HepG2 (cell line): ENCODE measurements around the gene ANKRD40. TPM values are rescaled to one million over a fixed set of nuclear protein-coding genes. Genes with fewer than 3 reads are reported as not detected.

Experiments used
- IKZF5 ChIP-seq: IDR thresholded peaks from 2 replicates; pipeline ENCODE4 v1.6.1; 2018; ENCODE audit warnings: missing genetic modification reagents, mild to moderate bottlenecking, missing compliant biosample characterization
- KLF13 ChIP-seq: sonication (generic); formaldehyde crosslinking; IDR thresholded peaks from 2 replicates; pipeline ENCODE4 v1.4.0; 2020; ENCODE audit warnings: mild to moderate bottlenecking, missing genetic modification reagents
- PBX2 ChIP-seq: IDR thresholded peaks from 2 replicates; pipeline ENCODE4 v1.6.1; 2016; ENCODE audit warnings: control low read depth
- RXRA ChIP-seq: sonication (generic); formaldehyde crosslinking; IDR thresholded peaks from 2 replicates; pipeline ENCODE4 v1.5.1; 2020; ENCODE audit warnings: missing genetic modification reagents
- SAFB2 ChIP-seq: sonication (generic); formaldehyde crosslinking; IDR thresholded peaks from 2 replicates; pipeline ENCODE4 v1.5.1; 2020; ENCODE audit warnings: missing genetic modification reagents, low read depth, mild to moderate bottlenecking, borderline replicate concordance
- TAF1 ChIP-seq: sonication (generic); formaldehyde crosslinking; IDR thresholded peaks from 2 replicates; pipeline ENCODE4 v1.4.0; 2020; ENCODE audit warnings: missing genetic modification reagents
- TEAD2 ChIP-seq: sonication (generic); formaldehyde crosslinking; IDR thresholded peaks from 2 replicates; pipeline ENCODE4 v1.9.0; 2021; ENCODE audit warnings: missing genetic modification reagents
- TGIF2 ChIP-seq: IDR thresholded peaks from 2 replicates; pipeline ENCODE4 v1.6.1; 2016; ENCODE audit warnings: control low read depth, missing compliant biosample characterization
- THRA ChIP-seq: sonication (generic); formaldehyde crosslinking; IDR thresholded peaks from 2 replicates; pipeline ENCODE4 v1.4.0; 2020; ENCODE audit warnings: missing genetic modification reagents, borderline replicate concordance
- ZBTB1 ChIP-seq: sonication (generic); formaldehyde crosslinking; IDR thresholded peaks from 2 replicates; pipeline ENCODE4 v1.4.0; 2020; ENCODE audit warnings: missing genetic modification reagents, borderline replicate concordance
- ZFP1 ChIP-seq: IDR thresholded peaks from 2 replicates; pipeline ENCODE4 v1.6.1; 2016
- ZFX ChIP-seq: sonication (generic); formaldehyde crosslinking; IDR thresholded peaks from 2 replicates; pipeline ENCODE4 v1.4.0; 2020; ENCODE audit warnings: mild to moderate bottlenecking, low read depth, missing genetic modification reagents, moderate library complexity
- ZMYM4 ChIP-seq: sonication (generic); formaldehyde crosslinking; IDR thresholded peaks from 2 replicates; pipeline ENCODE4 v1.8.1; 2023; ENCODE audit warnings: mild to moderate bottlenecking, missing genetic modification reagents
- ZNF136 ChIP-seq: sonication (generic); formaldehyde crosslinking; IDR thresholded peaks from 2 replicates; pipeline ENCODE4 v1.8.1; 2022; ENCODE audit warnings: low read depth, mild to moderate bottlenecking, moderate library complexity, missing genetic modification reagents
- ZNF280D ChIP-seq: sonication (generic); formaldehyde crosslinking; IDR thresholded peaks from 2 replicates; pipeline ENCODE4 v1.5.1; 2020; ENCODE audit warnings: mild to moderate bottlenecking, missing genetic modification reagents
- ZNF350 ChIP-seq: sonication (generic); formaldehyde crosslinking; IDR thresholded peaks from 2 replicates; pipeline ENCODE4 v1.4.0; 2020; ENCODE audit warnings: mild to moderate bottlenecking, low read depth, missing genetic modification reagents, borderline replicate concordance
- ZNF44 ChIP-seq: sonication (generic); formaldehyde crosslinking; IDR thresholded peaks from 2 replicates; pipeline ENCODE4 v1.5.1; 2020; ENCODE audit warnings: mild to moderate bottlenecking, missing genetic modification reagents
- ZNF543 ChIP-seq: sonication (generic); formaldehyde crosslinking; IDR thresholded peaks from 2 replicates; pipeline ENCODE4 v1.4.0; 2020; ENCODE audit warnings: mild to moderate bottlenecking, missing genetic modification reagents
- ZNF547 ChIP-seq: sonication (generic); formaldehyde crosslinking; IDR thresholded peaks from 2 replicates; pipeline ENCODE4 v1.5.1; 2020; ENCODE audit warnings: mild to moderate bottlenecking, missing genetic modification reagents
- ZNF878 ChIP-seq: sonication (generic); formaldehyde crosslinking; IDR thresholded peaks from 2 replicates; pipeline ENCODE4 v1.8.1; 2023; ENCODE audit warnings: mild to moderate bottlenecking, missing genetic modification reagents, moderate library complexity
- ZSCAN9 ChIP-seq: IDR thresholded peaks from 2 replicates; pipeline ENCODE4 v1.6.1; 2016; ENCODE audit warnings: borderline replicate concordance
- polyA plus RNA-seq, 8 experiments: library from polyadenylated mRNA; depleted of rRNA in 3 of 8; stranded (reverse) in 7 of 8; unstranded in 1 of 8; fragments of >200 nt; fragmentation: Illumina TruSeq in 4 of 8; extraction: Trizol in 4 of 8; gene quantifications; 2 replicates each; pipeline versions ENCODE4 v1.2.1 to v1.2.3, GENCODE V29; 2011 to 2016; ENCODE audit warnings: low read depth in 4 of 8, missing spikeins in 1 of 8, mixed read lengths in 1 of 8; ENCODE audit not compliant: insufficient read depth in 1 of 8
- total RNA-seq, 5 experiments: library from RNA; depleted of rRNA; stranded (reverse); fragments of >200 nt; fragmentation: Illumina TruSeq; extraction: Trizol; gene quantifications; 2 replicates each; pipeline ENCODE4 v1.2.3, GENCODE V29; 2016; ENCODE audit warnings: low read depth in 1 of 5

The ANKRD40 gene
- total and polyA plus RNA-seq, 2 of the 13 experiments (the other 11 are each of a cell fraction or from before 2014, with no cell fraction given) = 35.0 to 46.4 TPM

GRCh38 chr17:50687200-50688066, 20.3 kb downstream of the ANKRD40 start (continued):
- TF ChIP-seq ZNF280D (CRISPR knock-in tag) (peak; percentile 48; the same call in 1 of the 2 replicates), ZNF44 (peak; percentile 64; the same call in 1 of the 2 replicates), SAFB2 (CRISPR knock-in tag) (0 out of 2 replicates have a peak, but pooled peaks have one; percentile 12), ZNF543 (CRISPR knock-in tag) (peak; percentile 83), RXRA (0 out of 2 replicates have a peak, but pooled peaks have one; percentile 49), ZSCAN9 (CRISPR knock-in tag) (peak; percentile 73; the same call in 1 of the 2 replicates), ZMYM4 (CRISPR knock-in tag) (peak; percentile 15; the same call in 1 of the 2 replicates), ZNF547 (0 out of 2 replicates have a peak, but pooled peaks have one; percentile 47), ZNF136 (CRISPR knock-in tag) (0 out of 2 replicates have a peak, but pooled peaks have one; percentile 40), IKZF5 (CRISPR knock-in tag) (peak; percentile 39; the same call in 1 of the 2 replicates), TGIF2 (CRISPR knock-in tag) (peak; percentile 79; the same call in 1 of the 2 replicates), KLF13 (0 out of 2 replicates have a peak, but pooled peaks have one; percentile 11), ZNF878 (CRISPR knock-in tag) (no peak), ZNF350 (CRISPR knock-in tag) (peak; percentile 69; the same call in 1 of the 2 replicates), TEAD2 (CRISPR knock-in tag) (no peak), ZFP1 (CRISPR knock-in tag) (0 out of 2 replicates have a peak, but pooled peaks have one; percentile 71), ZBTB1 (CRISPR knock-in tag) (0 out of 2 replicates have a peak, but pooled peaks have one; percentile 31), TAF1 (CRISPR knock-in tag) (no peak; the same call in none of the 2 replicates), PBX2 (CRISPR knock-in tag) (no peak), ZFX (CRISPR knock-in tag) (peak; percentile 82), THRA (0 out of 2 replicates have a peak, but pooled peaks have one; percentile 32)
